K562 (cell line): ENCODE measurements around the gene TMEM123. TPM values are rescaled to one million over a fixed set of nuclear protein-coding genes. Genes with fewer than 3 reads are reported as not detected.
A peak's percentile ranks its signal among the peaks of the same experiment; 100 is the strongest.

Experiments used
- CREM ChIP-seq: IDR thresholded peaks from 2 replicates; pipeline ENCODE4 v1.6.1; 2014; ENCODE audit warnings: antibody characterized with exemption, low read depth
- E2F6 ChIP-seq, 2 experiments: IDR thresholded peaks; 2 replicates each; pipeline ENCODE4 v1.6.1; 2011; ENCODE audit warnings: borderline replicate concordance in 1 of 2, control low read depth in 1 of 2, low read depth in 1 of 2, low read length in 1 of 2, mild to moderate bottlenecking in 1 of 2, mixed read lengths in 1 of 2, moderate library complexity in 1 of 2; ENCODE audit not compliant: insufficient read depth in 1 of 2, insufficient read length in 1 of 2, poor library complexity in 1 of 2, severe bottlenecking in 1 of 2; ENCODE audit errors: extremely low read depth in 1 of 2
- MAX ChIP-seq: sonication (generic); formaldehyde crosslinking; IDR thresholded peaks from 2 replicates; pipeline ENCODE4 v1.9.0; 2022; ENCODE audit warnings: mild to moderate bottlenecking, missing genetic modification reagents
- RBFOX2 ChIP-seq: fragments of 200-400 bp; formaldehyde crosslinking; IDR thresholded peaks from 2 replicates; pipeline ENCODE4 v1.6.1; 2017; ENCODE audit warnings: low read depth, mild to moderate bottlenecking, low read length, moderate library complexity
- REST ChIP-seq, 2 experiments: fragments of 450-650 bp; formaldehyde crosslinking in 1 of 2; IDR thresholded peaks; 2 replicates each; pipeline versions ENCODE4 v1.4.0 to v1.6.1; 2014 to 2020; ENCODE audit warnings: mild to moderate bottlenecking in 2 of 2, borderline replicate concordance in 1 of 2, low read depth in 1 of 2
- SUPT5H ChIP-seq: fragments of 450-650 bp; IDR thresholded peaks from 2 replicates; pipeline ENCODE4 v1.6.1; 2016
- TAF1 ChIP-seq: IDR thresholded peaks from 2 replicates; pipeline ENCODE4 v1.6.1; 2011; ENCODE audit warnings: mild to moderate bottlenecking, low read length, moderate library complexity; ENCODE audit not compliant: insufficient read depth, control insufficient read depth, severe bottlenecking; ENCODE audit errors: extremely low read depth
- ZNF165 ChIP-seq: fragments of 250-450 bp; sonication (Bioruptor Pico); IDR thresholded peaks from 2 replicates; pipeline ENCODE4 v1.4.0; 2020; ENCODE audit warnings: borderline replicate concordance
- ZNF282 ChIP-seq: sonication (generic); formaldehyde crosslinking; IDR thresholded peaks from 2 replicates; pipeline ENCODE4 v1.8.1; 2023; ENCODE audit warnings: missing genetic modification reagents
- ZNF609 ChIP-seq: sonication (generic); formaldehyde crosslinking; IDR thresholded peaks from 2 replicates; pipeline ENCODE4 v1.8.1; 2023; ENCODE audit warnings: missing genetic modification reagents, mild to moderate bottlenecking, borderline replicate concordance
- polyA plus RNA-seq, 8 experiments: library from polyadenylated mRNA; depleted of rRNA in 4 of 8; stranded (reverse) in 5 of 8; unstranded in 3 of 8; fragments of >200 nt; fragmentation: Nextera tagmentation in 2 of 8; fragmentation: Illumina TruSeq in 1 of 8; extraction: Ambion mirVana in 2 of 8; extraction: Trizol in 1 of 8; gene quantifications; 2 replicates each; pipeline versions ENCODE4 v1.2.1 to v1.2.3, GENCODE V29; 2011 to 2014; ENCODE audit warnings: inconsistent platforms in 1 of 8, missing spikeins in 1 of 8
- total RNA-seq, 7 experiments: library from RNA; depleted of rRNA in 6 of 7; stranded (reverse); fragments of >200 nt in 6 of 7; fragmentation: Illumina TruSeq in 2 of 7; extraction: Trizol in 2 of 7; gene quantifications; 2 replicates each; pipeline versions ENCODE4 v1.2.1 to v1.2.3, GENCODE V29; 2011 to 2021; ENCODE audit warnings: low replicate concordance in 1 of 7

The TMEM123 gene
- total and polyA plus RNA-seq, 9 of the 15 experiments (the other 6 are each of a cell fraction or from before 2014, with no cell fraction given): 19.8 to 344 (median 82.4) TPM

GRCh38 chr11:102452461-102453301 lies at the start of gene TMEM123 (continued):
- TF ChIP-seq ZNF609 (CRISPR knock-in tag) (0 out of 2 replicates have a peak, but pooled peaks have one; percentile 47), SUPT5H (peak; percentile 64), CREM (peak; percentile 6; the same call in 1 of the 2 replicates), RBFOX2 (peak; percentile 82), ZNF165 (CRISPR knock-in tag) (no peak), MAX (CRISPR knock-in tag) (peak; percentile 78), ZNF282 (CRISPR knock-in tag) (peak; percentile 76; the same call in 1 of the 2 replicates), REST (IDR thresholded peaks at IDR 0.05; ENCODE audit: borderline replicate concordance) (no peak), REST (CRISPR knock-in tag; IDR thresholded peaks at IDR 0.05; ENCODE audit: low read depth) (no peak), E2F6 (IDR thresholded peaks at IDR 0.05; ENCODE audit: borderline replicate concordance in 1 of 2, extremely low read depth in 1 of 2, insufficient read depth in 1 of 2, insufficient read length in 1 of 2, low read depth in 1 of 2, low read length in 1 of 2, poor library complexity in 1 of 2, severe bottlenecking in 1 of 2) (peak in 1 of 2 experiments; percentile 54), TAF1 (peak; percentile 68)
